Endothelial cell of umbilical vein (primary cell): Measurements from ENCODE around the gene PNMA1.

Experiments
- CTCF ChIP-seq, 2 donors: IDR thresholded peaks; 1 replicate in 1 of 2; 2 replicates in 1 of 2; pipeline ENCODE4 v1.5.1; 2011; ENCODE audit warnings: low read length in 2 of 2, mild to moderate bottlenecking in 2 of 2, moderate library complexity in 2 of 2, control low read depth in 1 of 2, inconsistent platforms in 1 of 2, low read depth in 1 of 2; ENCODE audit not compliant: insufficient read depth in 1 of 2; ENCODE audit errors: extremely low read depth in 1 of 2
- EZH2 ChIP-seq: IDR thresholded peaks from 2 replicates; pipeline ENCODE4 v1.6.1; 2012; ENCODE audit warnings: borderline replicate concordance, low read depth, mild to moderate bottlenecking, moderate library complexity, low read length, inconsistent platforms; ENCODE audit not compliant: severe bottlenecking
- FOS ChIP-seq: IDR thresholded peaks from 2 replicates; pipeline ENCODE4 v1.6.1; 2011; ENCODE audit warnings: mild to moderate bottlenecking, low read length, moderate library complexity, borderline replicate concordance; ENCODE audit not compliant: insufficient read depth
- JUN ChIP-seq: IDR thresholded peaks from 2 replicates; pipeline ENCODE4 v1.6.1; 2011; ENCODE audit warnings: borderline replicate concordance, low read depth; ENCODE audit not compliant: insufficient read length, insufficient read depth
- MAX ChIP-seq: IDR thresholded peaks from 2 replicates; pipeline ENCODE4 v1.6.1; 2011; ENCODE audit not compliant: insufficient read depth, insufficient read length
- POLR2A ChIP-seq: IDR thresholded peaks from 2 replicates; pipeline ENCODE4 v1.6.1; 2012; ENCODE audit warnings: low read depth, mild to moderate bottlenecking, control low read depth, low read length
- POLR2AphosphoS5 ChIP-seq: IDR thresholded peaks from 2 replicates; pipeline ENCODE4 v1.6.1; 2012; ENCODE audit warnings: low read depth, mild to moderate bottlenecking, control low read depth, low read length, moderate library complexity; ENCODE audit not compliant: insufficient read depth

GRCh38 chr14:73755434-73756014 lies 41.3 kb upstream of the PNMA1 start:
- TF ChIP-seq CTCF (IDR thresholded peaks at IDR 0.05; ENCODE audit: extremely low read depth in 1 of 2, insufficient read depth in 1 of 2, low read depth in 1 of 2, low read length in 2 of 2) (no peak), POLR2A (no peak), POLR2AphosphoS5 (no peak), MAX (no peak), FOS (no peak), JUN (no peak), EZH2 (no peak)
